ENCODE measurements around the gene DENND5A. TPM values are rescaled to one million over a fixed set of nuclear protein-coding genes. Genes with fewer than 3 reads are reported as not detected.
"Not testable (repeated sequence)": the region's sequence is repeated elsewhere in the genome, so short reads cannot be mapped to it uniquely, and the experiment has no call there.

Gene DENND5A
- total RNA-seq, 2 experiments from 2014 or later = 4.0 to 10.5 TPM

GRCh38 chr11:9250139-9250582 is 15.0 kb downstream of the DENND5A start:
- H3K9me2 ChIP-seq (ENCODE audit: insufficient read depth, low read length) = no peaks in the 10 kb centered on the region
- H2AFZ ChIP-seq (ENCODE audit: low read length) = no peak overlapping the region
- ChIA-PET CTCF (ENCODE audit: unreplicated experiment) (no interaction called here), POLR2A (interaction anchor here (1.2 kb wide), 1 partner anchor 10 kb away, joined by 3 read pairs; no protein-coding TSS in a partner anchor)
- no TSS peak for BruUV-seq (replicated peaks)
- H3K79me2 ChIP-seq (ENCODE audit: insufficient read depth, low read depth, low read length) = no peaks in the 10 kb centered on the region
- no peak overlapping the region for H3K27ac ChIP-seq (ENCODE audit: low read depth, low read length, poor library complexity, severe bottlenecking)
- no peaks in the 10 kb centered on the region for H3K9me3 ChIP-seq (ENCODE audit: low read length)
- no peaks in the 10 kb centered on the region for H4K20me1 ChIP-seq (ENCODE audit: insufficient read depth, low read length)
- H3K36me3 ChIP-seq (ENCODE audit: insufficient read depth, low read length) = no peaks in the 10 kb centered on the region
- no peak for DNase-seq (ENCODE audit: low spot score)
- TF ChIP-seq EZH2phosphoT487 (IDR thresholded peaks at IDR 0.05; ENCODE audit: borderline replicate concordance, low read depth, low read length) = no peak
- TF ChIP-seq, protein P1, sequence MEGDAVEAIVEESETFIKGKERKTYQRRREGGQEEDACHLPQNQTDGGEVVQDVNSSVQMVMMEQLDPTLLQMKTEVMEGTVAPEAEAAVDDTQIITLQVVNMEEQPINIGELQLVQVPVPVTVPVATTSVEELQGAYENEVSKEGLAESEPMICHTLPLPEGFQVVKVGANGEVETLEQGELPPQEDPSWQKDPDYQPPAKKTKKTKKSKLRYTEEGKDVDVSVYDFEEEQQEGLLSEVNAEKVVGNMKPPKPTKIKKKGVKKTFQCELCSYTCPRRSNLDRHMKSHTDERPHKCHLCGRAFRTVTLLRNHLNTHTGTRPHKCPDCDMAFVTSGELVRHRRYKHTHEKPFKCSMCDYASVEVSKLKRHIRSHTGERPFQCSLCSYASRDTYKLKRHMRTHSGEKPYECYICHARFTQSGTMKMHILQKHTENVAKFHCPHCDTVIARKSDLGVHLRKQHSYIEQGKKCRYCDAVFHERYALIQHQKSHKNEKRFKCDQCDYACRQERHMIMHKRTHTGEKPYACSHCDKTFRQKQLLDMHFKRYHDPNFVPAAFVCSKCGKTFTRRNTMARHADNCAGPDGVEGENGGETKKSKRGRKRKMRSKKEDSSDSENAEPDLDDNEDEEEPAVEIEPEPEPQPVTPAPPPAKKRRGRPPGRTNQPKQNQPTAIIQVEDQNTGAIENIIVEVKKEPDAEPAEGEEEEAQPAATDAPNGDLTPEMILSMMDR (conservative IDR thresholded peaks at IDR 0.05; ENCODE audit: low read length) = no peak
- no peaks in the 10 kb centered on the region for H3K4me1 ChIP-seq (ENCODE audit: insufficient read depth, low read length, poor library complexity, severe bottlenecking)
- no peak overlapping the region for H3K4me2 ChIP-seq (ENCODE audit: low read length)
- no peak overlapping the region for H3K4me3 ChIP-seq (ENCODE audit: low read depth, low read length, poor library complexity, severe bottlenecking)
- intact Hi-C loops (cut with micrococcal nuclease; ENCODE audit: unreplicated experiment) = no loop called here

DNA sequence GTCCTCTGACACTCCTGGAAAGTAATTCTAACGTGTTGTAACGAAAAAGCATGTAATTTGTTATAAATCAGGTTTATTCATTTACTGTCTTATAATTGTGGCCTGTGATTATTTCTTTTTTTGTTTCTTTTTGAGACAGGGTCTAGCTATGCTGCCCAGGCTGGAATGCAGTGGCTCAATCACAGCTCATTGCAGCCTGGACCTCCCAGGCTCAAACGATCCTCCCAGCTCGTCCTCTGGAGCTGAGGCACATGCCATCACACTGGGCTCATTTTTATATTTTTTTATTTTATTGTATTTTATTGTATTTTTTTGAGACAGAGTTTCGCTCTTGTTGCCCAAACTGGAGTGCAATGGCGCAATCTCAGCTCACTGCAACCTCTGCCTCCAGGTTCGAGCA is 15.9 kb downstream of the DENND5A start:
- Histone ChIP-seq H3K36me3 (ENCODE audit: insufficient read depth, low read length) (no peaks in the 10 kb centered on the region), H3K4me2 (ENCODE audit: low read length) (no peak overlapping the region), H3K9me2 (ENCODE audit: insufficient read depth, low read length) (no peaks in the 10 kb centered on the region), H2AFZ (ENCODE audit: low read length) (no peak overlapping the region), H3K9me3 (ENCODE audit: low read length) (no peaks in the 10 kb centered on the region), H3K4me3 (ENCODE audit: low read depth, low read length, poor library complexity, severe bottlenecking) (no peak overlapping the region), H3K4me1 (ENCODE audit: insufficient read depth, low read length, poor library complexity, severe bottlenecking) (no peaks in the 10 kb centered on the region), H3K27ac (ENCODE audit: low read depth, low read length, poor library complexity, severe bottlenecking) (no peak overlapping the region), H3K79me2 (ENCODE audit: insufficient read depth, low read depth, low read length) (no peaks in the 10 kb centered on the region), H4K20me1 (ENCODE audit: insufficient read depth, low read length) (no peaks in the 10 kb centered on the region)
- CTCF ChIA-PET (ENCODE audit: unreplicated experiment) = no interaction called here
- DNase-seq (ENCODE audit: low spot score) = no peak
- TF ChIP-seq, protein P1 (conservative IDR thresholded peaks at IDR 0.05; ENCODE audit: low read length) = no peak
- no peak for TF ChIP-seq EZH2phosphoT487 (IDR thresholded peaks at IDR 0.05; ENCODE audit: borderline replicate concordance, low read depth, low read length)
- POLR2A ChIA-PET = interaction anchor here (1.2 kb wide), 1 partner anchor 11 kb away, joined by 3 read pairs; no protein-coding TSS in a partner anchor
- no TSS peak for BruUV-seq (replicated peaks)
- intact Hi-C loops (cut with micrococcal nuclease; ENCODE audit: unreplicated experiment) = no loop called here

DNA sequence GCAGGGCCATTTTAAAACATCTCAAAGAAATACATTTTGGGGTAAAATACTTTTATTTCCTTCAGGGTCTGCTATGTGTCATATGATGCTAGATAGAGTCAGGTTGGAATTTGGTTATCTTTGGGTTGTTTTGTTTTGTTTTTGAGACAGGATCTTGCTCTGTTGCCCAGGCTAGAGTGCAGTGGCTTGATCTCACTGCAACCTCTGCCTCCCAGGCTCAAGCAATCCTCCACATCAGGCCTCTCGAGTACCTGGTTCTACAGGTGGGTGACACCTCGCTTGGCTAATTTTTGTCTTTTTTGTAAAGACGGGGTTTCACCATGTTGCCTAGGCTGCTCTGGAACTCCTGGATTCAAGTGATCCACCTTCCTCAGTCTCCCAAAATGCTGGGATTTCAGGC is 17.3 kb downstream of the DENND5A start:
- Histone ChIP-seq H3K4me2 (ENCODE audit: low read length) (no peak overlapping the region), H4K20me1 (ENCODE audit: insufficient read depth, low read length) (no peaks in the 10 kb centered on the region), H3K4me3 (ENCODE audit: low read depth, low read length, poor library complexity, severe bottlenecking) (no peak overlapping the region), H3K4me1 (ENCODE audit: insufficient read depth, low read length, poor library complexity, severe bottlenecking) (no peaks in the 10 kb centered on the region), H2AFZ (ENCODE audit: low read length) (no peak overlapping the region), H3K79me2 (ENCODE audit: insufficient read depth, low read depth, low read length) (no peaks in the 10 kb centered on the region), H3K9me2 (ENCODE audit: insufficient read depth, low read length) (no peaks in the 10 kb centered on the region), H3K9me3 (ENCODE audit: low read length) (no peaks in the 10 kb centered on the region), H3K36me3 (ENCODE audit: insufficient read depth, low read length) (no peaks in the 10 kb centered on the region), H3K27ac (ENCODE audit: low read depth, low read length, poor library complexity, severe bottlenecking) (no peak overlapping the region)
- no peak for DNase-seq (ENCODE audit: low spot score)
- TF ChIP-seq EZH2phosphoT487 (IDR thresholded peaks at IDR 0.05; ENCODE audit: borderline replicate concordance, low read depth, low read length) = no peak
- TF ChIP-seq, protein P1 (conservative IDR thresholded peaks at IDR 0.05; ENCODE audit: low read length) = no peak
- BruUV-seq (replicated peaks) = no TSS peak
- ChIA-PET CTCF (ENCODE audit: unreplicated experiment) (no interaction called here), POLR2A (interaction anchor here (0.7 to 1.1 kb wide), 2 partner anchors 15 to 750 kb away, joined by 3 to 5 read pairs; no protein-coding TSS in a partner anchor)
- intact Hi-C loops (cut with micrococcal nuclease; ENCODE audit: unreplicated experiment) = no loop called here

DNA sequence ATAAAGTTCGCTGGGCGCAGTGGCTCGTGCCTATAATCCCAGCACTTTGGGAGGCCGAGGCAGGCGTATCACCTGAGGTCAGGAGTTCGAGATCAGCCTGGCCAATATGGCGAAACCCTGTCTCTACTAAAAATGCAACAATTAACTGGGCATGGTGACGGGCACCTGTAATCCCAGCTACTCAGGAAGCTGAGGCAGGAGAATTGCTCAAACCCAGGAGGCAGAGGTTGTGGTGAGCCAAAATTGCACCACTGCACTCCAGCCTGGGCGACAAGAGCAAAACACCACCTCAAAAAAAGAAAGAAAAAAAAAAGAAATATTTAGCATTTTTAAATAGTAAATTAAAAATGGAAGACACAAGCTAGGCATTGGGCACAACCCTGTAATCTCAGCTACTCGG is 28.9 kb downstream of the DENND5A start:
- H3K36me3 ChIP-seq (ENCODE audit: insufficient read depth, low read length); H3K9me2 ChIP-seq (ENCODE audit: insufficient read depth, low read length); H3K9me3 ChIP-seq (ENCODE audit: low read length); DNase-seq (ENCODE audit: low spot score); intact Hi-C loops (cut with micrococcal nuclease; ENCODE audit: unreplicated experiment); BruUV-seq (replicated peaks); H2AFZ ChIP-seq (ENCODE audit: low read length); CTCF ChIA-PET (ENCODE audit: unreplicated experiment); POLR2A ChIA-PET; H3K79me2 ChIP-seq (ENCODE audit: insufficient read depth, low read depth, low read length); H3K4me1 ChIP-seq (ENCODE audit: insufficient read depth, low read length, poor library complexity, severe bottlenecking); H4K20me1 ChIP-seq (ENCODE audit: insufficient read depth, low read length); H3K4me2 ChIP-seq (ENCODE audit: low read length); H3K27ac ChIP-seq (ENCODE audit: low read depth, low read length, poor library complexity, severe bottlenecking); H3K4me3 ChIP-seq (ENCODE audit: low read depth, low read length, poor library complexity, severe bottlenecking): not testable (repeated sequence)
